ENCODE results near the gene HOTAIR.

Gene HOTAIR

DNA sequence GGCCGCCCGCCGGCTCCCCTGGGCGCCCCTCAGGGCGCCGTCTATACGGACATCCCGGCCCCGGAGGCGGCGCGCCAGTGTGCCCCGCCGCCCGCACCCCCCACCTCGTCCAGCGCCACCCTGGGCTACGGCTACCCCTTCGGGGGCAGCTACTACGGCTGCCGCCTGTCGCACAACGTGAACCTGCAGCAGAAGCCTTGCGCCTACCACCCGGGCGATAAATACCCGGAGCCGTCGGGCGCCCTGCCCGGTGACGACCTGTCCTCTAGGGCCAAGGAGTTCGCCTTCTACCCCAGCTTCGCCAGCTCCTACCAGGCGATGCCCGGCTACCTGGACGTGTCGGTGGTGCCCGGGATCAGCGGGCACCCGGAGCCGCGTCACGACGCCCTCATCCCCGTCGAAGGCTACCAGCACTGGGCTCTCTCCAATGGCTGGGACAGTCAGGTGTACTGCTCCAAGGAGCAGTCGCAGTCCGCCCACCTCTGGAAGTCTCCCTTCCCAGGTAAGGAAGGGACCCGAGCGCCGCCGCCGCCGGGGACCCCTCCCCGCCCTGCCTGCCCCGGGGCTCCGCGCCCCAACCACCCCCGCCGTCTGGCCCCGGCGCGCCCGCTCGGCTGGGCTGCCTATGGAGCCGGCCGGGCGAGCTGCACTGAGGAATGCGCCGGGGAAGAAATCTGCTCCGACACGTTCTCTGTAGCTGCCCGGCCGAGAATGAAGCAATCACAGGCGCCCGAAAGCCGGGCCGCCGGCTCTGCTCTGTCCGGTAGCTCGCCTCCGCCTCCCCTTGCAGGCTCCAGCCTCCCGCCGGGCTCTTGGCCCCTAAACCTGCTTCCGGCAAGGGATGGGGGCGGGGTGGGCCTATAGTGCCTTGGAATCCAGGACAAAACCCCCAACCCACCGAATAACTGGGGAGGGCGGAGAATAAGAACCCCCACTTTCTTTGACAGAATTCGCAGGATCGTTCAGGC, 35.3 kb downstream of the HOTAIR start:
- no peak for DNase-seq

DNA sequence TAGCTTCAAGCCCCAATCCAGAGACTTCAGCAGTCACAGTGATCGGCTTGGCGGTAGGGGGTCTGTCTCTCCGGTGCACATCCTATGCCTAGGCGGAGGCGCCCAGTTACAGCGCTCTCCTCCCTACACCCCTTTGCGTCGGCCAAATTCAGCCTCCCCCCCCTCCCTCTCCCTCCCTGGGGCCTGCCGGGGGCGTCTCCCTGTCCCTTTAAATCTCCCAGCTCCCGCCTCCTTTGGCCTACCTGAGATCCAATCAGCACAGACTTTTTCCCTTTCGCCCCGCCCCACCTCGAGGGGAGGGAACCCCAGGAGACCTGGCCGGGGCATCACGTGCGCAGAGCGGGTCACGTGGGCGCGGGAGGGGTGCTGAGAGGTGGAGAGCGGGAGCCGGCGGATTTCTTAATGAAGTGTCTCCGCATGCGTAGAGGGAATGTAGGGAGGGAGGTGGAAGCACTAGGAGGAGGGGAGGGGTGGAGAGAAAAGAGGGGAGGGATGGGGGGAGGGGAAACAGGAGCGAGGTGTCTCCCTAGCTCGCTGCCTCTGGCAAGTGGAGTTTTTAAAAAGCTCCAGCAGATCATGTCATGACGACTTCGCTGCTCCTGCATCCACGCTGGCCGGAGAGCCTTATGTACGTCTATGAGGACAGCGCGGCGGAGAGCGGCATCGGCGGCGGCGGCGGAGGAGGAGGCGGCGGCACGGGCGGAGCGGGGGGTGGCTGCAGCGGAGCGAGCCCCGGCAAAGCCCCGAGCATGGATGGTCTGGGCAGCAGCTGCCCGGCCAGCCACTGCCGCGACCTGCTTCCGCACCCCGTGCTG, 36.2 kb downstream of the HOTAIR start, which contains the start of gene HOXC13:
Gene HOXC13, plus strand, starts transcription at position 506 of the 815 bp plus-strand sequence. Its CDS starts 76 bp downstream, at position 582.
- peak; percentile 78 for DNase-seq

DNA sequence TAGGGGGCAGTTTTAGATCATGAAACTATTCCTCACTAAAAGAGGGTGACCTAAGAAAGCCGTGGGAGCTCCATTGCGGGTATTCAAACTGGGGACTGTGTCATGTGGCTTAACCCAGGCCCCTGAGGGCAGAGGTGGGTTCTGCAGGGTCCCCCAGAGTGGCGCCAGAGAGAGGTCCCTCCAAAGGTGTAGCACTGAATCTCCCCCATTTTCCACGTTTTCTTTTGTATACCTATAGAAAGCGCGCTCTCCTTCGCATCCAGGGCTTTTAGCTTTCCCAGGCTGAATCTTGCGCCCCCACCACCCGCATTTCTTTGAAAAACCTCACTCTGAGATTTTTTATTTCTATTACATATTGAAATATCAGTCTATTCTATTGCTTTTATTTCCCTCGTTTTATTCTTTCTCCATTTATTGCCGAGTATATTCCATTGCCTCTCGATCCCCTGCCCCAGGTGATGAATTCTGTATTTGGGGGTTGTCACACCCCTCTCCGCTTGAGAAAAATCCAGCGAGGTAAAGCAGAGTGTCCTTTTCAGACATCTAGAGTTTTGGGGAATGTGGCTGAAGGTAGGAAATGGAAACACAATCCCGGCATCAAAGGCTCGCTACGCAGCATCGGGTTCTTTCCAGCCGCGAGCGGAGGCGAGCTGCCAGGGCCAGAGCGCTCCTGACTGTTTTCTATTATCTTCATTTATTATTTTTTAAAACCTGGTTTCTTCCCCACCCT, 37.0 kb downstream of the HOTAIR start:
- DNase-seq, result no peak

DNA sequence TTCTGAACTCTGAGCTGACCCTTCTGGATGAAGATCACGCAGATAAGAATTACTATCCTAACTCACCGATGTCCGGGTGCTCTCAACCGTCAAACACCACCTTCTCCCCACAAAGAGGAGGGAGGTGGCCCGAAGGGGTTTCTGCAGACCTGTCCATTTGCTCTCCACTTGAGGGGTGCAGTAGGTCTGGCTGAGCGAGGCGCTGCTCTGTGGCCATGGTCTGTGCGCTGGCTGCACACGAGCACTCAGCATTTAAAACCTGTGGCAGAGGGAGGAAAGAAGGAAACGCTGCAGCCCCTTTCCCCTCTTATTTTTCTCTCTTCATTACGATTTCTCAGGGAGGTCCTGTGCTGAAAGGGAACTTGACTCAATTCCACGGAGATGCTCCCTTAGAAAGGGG, 37.7 kb downstream of the HOTAIR start:
- DNase-seq, result no peak

DNA sequence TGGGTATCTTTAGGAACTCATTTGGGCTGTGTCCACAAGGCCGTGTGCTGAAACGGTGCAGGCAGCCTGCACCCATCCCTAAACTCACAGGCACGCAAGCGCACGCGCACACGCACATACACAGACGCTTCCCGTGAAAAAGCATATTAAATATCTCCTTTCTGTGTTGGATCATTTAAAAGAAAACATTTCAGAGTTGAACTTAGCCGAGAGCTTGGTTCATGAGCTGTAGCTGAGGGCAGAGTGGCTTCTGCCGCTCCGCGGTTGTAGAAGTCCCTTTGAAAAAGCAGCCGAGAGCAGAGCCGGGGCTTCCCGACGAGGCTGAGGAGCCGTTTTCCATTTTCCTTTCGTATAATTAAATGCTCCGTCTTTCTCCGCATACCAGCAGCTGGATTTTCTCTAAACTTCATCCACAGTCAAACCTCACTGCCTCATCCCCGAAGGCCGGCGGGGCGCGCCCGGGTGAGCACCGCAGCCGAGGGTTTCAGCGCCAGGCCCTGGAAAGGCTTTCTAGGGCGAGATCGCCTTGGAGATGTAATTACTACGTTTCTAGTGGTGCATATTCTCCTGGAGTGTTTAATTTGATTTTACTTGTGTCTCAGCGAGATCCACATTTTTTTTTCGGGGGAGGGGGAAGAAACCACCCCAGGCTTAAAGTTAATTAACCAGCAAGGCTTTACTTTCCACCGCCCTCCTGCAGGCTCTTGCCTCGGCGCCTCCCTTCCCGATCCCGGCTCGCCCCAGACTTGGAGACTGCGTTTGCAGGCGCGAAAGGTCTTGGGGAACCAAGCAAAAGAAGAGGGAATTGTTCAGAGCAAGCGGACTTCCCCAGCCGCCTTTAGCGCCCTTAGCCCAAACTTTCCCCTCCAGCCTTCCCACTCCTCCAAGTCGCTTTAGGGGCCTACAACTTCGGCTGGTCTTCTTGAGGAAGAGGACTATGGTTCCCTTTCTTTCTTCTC, 39.1 kb downstream of the HOTAIR start:
- no peak for DNase-seq

DNA sequence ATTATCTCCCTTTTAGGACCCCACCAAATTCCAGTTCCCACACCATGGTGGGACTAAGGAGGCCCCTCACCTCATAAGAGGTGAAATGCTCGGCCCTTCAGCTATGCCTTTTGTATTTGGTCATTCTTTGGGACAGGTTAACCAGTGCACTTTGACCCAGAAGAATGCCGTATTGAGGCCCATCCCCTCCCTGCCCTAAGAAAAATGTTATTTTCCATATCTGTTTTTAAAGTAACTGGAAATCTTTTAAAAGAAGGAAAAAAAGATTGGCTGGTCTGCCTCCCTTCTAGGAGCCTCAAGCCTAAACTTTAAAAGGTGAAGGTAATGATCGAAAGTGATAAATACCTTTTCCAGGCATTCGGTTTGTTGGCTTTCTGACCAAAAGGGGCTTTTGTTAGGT, 41.8 kb downstream of the HOTAIR start:
- DNase-seq, result no peak

DNA sequence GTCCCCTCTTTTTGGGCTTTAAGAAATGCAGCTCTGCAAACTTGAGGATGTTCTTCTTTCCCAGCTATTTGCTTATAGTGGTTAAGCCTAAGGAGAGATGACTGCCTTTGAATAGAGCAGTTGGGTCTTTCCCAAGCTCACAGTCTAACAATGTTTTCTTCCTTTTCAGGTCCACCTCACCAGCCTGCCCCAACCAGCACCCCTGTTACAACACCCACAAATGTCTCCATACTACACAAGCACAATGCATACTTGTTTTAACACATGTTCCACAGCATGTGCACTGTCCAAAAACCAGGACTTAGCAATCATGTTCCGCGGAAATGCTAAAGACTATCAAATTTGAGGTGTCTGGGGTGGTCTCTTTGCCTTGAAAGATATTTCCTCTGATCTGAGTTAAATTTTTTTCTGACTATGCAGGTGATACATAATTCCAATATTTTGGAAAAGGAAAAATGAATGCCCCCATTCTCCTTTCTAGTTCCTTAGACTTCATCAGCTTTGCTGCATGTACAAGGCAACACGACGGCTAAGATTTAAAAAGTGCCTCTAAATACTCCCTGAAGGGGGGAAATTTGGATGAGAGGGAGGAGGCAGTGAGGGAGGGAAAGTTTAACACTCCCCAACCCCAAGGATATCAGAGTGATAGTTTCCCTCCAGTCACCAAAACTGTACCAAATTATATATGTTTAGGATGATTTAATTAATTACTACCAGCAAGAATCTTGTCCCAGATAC, 42.7 kb downstream of the HOTAIR start:
- DNase-seq, result no peak

DNA sequence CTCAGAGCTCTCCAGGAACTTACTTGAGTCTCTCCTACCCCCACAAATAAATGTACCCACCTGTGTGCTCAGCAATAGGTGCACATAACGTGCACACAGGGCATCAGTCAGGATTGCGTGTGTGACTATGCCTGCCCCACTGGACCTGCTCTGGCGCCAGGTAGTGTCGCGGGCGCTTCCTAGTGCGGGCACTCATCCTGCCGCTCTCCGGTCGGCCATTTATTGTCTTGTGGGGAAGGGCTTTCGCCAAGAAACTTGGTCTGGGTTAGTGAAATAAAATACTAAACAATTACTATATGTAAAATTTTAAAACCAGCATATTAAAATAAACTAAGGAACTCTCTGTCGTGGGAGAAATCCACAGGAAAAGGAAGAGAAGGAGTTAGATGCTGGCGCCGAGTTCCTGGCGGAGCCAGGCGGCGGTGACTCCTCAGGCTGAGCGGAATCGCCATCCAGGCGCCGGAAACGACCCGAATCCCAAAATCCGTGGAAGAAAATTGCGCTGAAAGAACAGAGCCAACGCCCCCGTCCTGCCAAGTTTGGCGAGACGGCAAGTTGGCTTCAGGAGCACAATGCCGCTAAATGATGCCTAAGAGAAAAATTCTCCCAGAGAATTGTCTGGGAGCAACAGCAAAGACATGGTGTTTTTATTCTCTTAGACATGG, 44.0 kb downstream of the HOTAIR start:
- DNase-seq, result no peak

DNA sequence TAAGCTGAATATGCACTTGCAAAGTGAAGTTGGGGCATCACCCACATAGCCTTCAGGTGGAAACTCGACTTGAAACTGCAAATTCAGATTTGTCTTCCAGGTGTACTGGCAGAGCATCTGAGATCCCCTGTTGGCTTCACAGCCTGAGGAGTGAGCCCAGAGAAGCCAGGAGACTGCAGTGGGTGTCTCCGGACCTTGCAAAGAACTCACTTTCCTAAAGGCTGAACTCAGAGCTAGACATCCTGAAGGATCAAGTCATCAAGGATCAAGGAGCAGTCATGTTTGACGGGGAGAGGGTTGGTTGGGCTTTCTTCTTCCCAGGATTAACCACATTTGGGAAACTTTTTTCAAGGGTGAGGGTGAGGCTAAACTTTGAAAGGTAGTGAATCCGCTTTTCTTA, 45.2 kb downstream of the HOTAIR start:
- DNase-seq, result no peak

DNA sequence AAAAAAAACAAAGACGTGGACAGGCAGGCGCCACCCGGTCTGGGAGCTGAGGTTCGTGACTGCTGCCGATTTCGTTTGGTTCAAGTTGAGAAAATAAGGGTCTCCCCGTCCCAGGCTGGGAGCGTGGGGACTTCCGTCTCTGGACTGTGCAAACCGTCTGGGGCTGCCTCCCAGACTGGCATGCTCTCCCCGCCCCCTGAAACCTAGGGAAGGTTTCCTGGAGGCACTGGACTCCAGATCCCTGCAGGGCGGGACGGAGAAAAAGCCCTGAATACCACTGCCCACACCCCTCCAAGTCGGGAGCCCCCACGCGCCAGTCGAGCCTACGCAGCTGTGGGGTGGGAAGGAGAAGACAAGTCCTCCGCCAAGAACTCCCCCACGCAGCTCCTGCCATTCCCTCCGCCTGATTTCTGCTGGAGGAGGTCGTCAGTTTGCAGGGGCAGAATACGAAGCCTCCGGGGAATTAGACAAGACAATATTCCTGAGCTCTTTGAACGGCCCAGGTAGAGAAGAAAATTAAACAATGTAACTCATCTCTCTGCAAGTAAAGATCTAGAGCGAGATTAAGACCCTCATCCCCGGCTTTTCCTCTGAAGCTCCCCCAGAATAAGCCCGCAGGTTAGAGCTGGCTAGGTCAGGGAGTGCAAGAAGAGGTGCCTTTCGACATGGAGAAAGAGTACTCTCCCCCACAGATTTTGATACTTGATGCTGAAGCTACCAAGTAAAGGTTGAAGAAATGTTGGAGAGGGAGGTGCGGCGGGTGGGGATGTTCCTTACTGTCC, 46.5 kb downstream of the HOTAIR start:
- DNase-seq, result no peak

DNA sequence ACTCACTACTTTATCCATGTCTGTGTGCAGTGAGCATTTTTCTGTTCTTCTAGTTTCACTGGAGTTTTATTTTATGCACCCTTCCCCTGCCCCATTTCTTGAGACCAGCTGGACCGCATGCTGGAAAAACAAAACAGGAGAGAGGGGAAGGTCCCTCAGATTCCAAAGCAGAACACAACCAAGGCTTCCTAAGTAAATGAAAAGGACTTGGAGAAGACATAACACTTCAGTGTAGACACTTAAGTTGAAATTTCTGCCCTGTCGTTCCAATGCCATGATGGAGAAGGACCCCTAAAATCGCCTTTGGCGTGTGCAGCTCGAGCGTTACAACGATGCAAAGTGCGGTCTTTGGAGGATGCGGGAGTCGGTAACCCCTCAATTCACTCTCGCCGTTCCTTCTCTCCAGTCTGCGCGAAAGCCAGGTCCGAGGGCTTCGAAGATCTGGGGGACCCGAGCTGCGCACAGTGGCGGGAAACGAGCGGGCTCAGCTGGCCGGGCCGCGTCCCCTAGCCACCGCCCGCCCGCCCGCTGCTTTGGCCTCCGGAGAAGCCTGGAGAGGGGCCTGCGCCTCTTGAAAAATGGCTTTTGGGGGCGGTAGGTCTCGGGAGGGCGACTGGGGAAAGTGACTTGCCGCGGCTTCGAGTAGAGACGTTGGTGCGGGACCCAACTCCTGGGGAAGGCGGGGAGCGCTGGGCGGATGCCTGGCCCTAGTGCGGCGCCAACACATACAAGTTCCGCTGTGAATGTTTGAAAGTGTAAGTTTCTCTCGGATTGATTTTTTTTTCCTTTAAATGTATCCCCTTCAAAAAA, 47.3 kb downstream of the HOTAIR start:
- no peak for DNase-seq

DNA sequence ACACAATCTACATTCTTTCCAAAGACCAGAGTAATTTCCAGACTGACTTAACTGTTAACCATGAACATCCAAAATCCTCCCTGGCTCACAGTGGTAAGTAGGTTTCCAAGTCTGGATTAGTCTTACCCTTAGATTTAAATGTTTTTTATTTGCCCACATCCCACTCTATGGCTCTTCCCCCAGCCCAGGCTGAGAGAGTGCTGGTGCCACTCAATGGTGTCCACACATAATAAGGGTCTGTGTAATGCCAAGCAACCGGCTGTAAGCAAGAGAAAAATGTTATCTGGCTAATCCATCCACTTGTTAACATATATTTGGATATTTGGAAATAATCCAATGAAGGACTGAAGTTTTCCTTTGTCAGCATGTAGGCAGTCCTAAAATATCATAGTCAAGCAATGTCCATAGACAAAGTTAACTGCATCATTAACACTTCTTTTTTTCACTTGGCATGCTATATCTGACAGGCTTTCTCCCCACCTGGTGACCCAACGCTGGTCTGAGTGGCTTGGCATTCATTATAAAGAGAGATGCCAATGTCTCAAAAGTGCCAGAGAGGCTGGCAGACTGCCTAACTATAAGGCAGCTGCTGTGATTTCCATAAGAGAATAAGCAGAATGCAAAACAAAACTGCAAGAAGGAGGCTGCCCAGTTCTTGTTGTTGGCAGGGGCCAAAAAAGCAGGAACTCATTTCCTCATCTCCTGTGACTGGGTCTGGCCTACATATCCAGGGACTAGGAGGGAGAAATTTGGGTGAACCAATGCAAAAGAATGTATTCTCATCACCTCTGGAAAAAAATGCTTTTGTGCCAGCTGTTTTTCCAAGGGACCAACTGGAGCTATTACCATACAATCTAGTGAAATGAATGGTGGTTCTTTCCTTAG, 50.0 kb downstream of the HOTAIR start:
- no peak for DNase-seq

DNA sequence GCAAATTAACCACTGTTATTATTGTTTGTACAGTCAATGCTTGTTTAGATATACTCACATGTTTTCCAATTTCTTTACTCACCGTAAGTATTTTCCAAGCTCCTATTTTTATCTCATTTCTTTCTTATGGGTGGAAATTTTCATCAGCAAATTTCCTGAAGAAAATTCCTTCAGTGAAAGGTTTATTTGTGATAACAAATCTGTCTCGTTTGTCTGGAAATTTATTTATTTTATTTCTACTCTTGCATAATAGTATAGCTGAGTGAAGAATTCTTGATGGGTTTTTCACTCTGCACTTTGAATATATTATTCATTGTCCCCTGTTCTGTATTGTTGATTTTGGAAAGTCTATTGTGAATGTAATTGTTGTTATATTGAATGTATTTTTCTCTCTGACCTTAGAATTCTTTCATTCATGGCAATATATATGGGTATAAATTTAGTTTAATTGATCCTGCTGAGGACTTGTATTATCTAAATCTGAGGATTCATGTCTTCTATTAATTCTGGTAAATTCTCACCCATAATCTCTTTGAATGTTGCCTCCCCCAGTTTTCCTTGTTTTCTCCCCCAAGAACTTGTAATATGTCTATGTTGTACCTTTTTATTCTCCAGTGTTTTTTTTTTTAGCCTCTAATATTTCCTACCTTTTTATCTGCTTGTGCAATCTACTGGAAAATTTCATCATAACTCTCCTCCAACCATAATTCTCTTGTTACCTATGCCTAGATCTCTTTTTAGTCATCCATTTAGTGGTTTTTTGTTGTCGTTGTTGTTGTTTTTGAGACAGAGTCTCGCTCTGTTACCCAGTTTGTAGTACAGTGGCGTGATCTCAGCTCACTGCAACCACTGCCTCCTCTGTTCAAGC, 57.7 kb downstream of the HOTAIR start:
- no peak for DNase-seq

All from activated CD4-positive, alpha-beta T cell treated with anti-CD3 and anti-CD28 coated beads for 48 hours (primary cell).